RWPE2 (cell line): ENCODE data around the gene CCDC77.

Source experiments
- ATAC-seq: fragments of 200-7000 bp; cut with Tn5 transposase; 3 replicates; pipeline ENCODE4 v1.9.1; 2021; ENCODE audit warnings: low read depth
- DNase-seq: peaks from one replicate; pipeline ENCODE4 v3.0.0-alpha.2; 2020; ENCODE audit warnings: low spot score
- H3K27ac ChIP-seq: fragments of 450-650 bp; 2 replicates; pipeline ENCODE4 v1.5.1; 2017; ENCODE audit warnings: mild to moderate bottlenecking; ENCODE audit not compliant: poor library complexity, severe bottlenecking
- H3K27me3 ChIP-seq: fragments of 250-450 bp; sonication (Bioruptor Pico); 2 replicates; pipeline ENCODE4 v1.5.1; 2021; ENCODE audit warnings: mild to moderate bottlenecking, moderate library complexity; ENCODE audit not compliant: insufficient read depth, poor library complexity, severe bottlenecking
- H3K36me3 ChIP-seq: fragments of 250-450 bp; sonication (Bioruptor Pico); 2 replicates; pipeline ENCODE4 v1.5.1; 2020; ENCODE audit warnings: low read depth, mild to moderate bottlenecking, moderate library complexity
- H3K4me1 ChIP-seq: fragments of 250-450 bp; sonication (Bioruptor Pico); 2 replicates; pipeline ENCODE4 v1.5.1; 2021; ENCODE audit warnings: mild to moderate bottlenecking, moderate library complexity; ENCODE audit not compliant: insufficient read depth, poor library complexity, severe bottlenecking
- H3K4me3 ChIP-seq: fragments of 250-450 bp; sonication (Bioruptor Pico); 2 replicates; pipeline ENCODE4 v1.5.1; 2021; ENCODE audit warnings: mild to moderate bottlenecking, moderate library complexity; ENCODE audit not compliant: severe bottlenecking
- H3K9me3 ChIP-seq: fragments of 250-450 bp; sonication (Bioruptor Pico); 2 replicates; pipeline ENCODE4 v1.5.1; 2021; ENCODE audit warnings: mild to moderate bottlenecking, moderate library complexity; ENCODE audit not compliant: severe bottlenecking
- CTCF ChIP-seq: fragments of 450-650 bp; IDR thresholded peaks from one replicate; pipeline ENCODE4 v1.5.1; 2017; ENCODE audit warnings: mild to moderate bottlenecking, moderate library complexity; ENCODE audit not compliant: poor library complexity, severe bottlenecking

Gene CCDC77

GRCh38 chr12:473198-473597 lies 71.8 kb downstream of the CCDC77 start:
- no peak for TF ChIP-seq CTCF
- ATAC-seq: no peak
- Histone ChIP-seq H3K36me3 (no peaks in the 10 kb centered on the region), H3K4me3 (no peak overlapping the region), H3K27me3 (no peaks in the 10 kb centered on the region), H3K9me3 (no peaks in the 10 kb centered on the region), H3K27ac (no peak overlapping the region), H3K4me1 (no peaks in the 10 kb centered on the region)
- no peak for DNase-seq

DNA sequence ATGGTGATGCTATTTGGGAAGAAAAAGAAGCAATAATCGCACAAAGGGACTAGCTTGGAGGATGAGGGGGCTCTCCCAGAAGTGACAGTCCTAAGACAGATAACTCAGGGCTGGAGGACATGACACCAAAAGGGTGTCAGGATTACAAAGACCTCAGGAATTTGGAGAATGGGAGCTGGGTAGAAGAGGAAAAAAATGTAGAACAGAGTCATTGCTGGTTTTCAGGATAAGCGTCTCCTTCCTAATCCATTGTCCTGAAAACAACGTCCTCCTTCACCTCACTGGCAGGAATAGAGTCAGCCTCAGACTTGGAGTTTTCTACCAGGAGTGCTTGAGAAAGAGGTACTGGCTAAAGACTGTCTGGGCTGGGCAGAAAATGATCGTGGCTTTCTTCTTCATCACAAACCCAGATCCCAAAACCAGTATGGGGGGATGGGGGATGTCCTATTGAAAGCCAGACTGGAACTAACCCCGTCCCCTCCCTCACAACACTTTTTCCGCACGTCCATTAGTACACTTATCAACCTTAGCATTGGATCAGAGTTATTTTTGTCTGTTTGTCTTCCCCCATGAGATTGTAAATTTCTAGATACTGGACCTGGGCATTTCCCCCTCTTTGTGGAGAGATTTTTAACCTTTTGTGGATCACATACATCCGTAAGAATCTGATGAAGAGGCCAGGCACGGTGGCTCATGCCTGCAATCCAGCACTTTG lies 72.6 kb downstream of the CCDC77 start:
- no peaks in the 10 kb centered on the region for H3K4me1 ChIP-seq
- ATAC-seq: no peak
- no peak for TF ChIP-seq CTCF
- no peak overlapping the region for H3K27ac ChIP-seq
- no peaks in the 10 kb centered on the region for H3K9me3 ChIP-seq
- no peaks in the 10 kb centered on the region for H3K36me3 ChIP-seq
- no peaks in the 10 kb centered on the region for H3K27me3 ChIP-seq
- H3K4me3 ChIP-seq: no peak overlapping the region
- no peak for DNase-seq

- Histone ChIP-seq H3K27me3 (no peaks in the 10 kb centered on the region), H3K36me3 (no peaks in the 10 kb centered on the region), H3K4me1 (no peaks in the 10 kb centered on the region), H3K4me3 (no peak overlapping the region), H3K27ac (no peak overlapping the region), H3K9me3 (no peaks in the 10 kb centered on the region)
- no peak for TF ChIP-seq CTCF
- ATAC-seq (no peak), DNase-seq (no peak)
Observed at GRCh38 chr12:475286-475685, 73.8 kb downstream of the CCDC77 start.

- no peaks in the 10 kb centered on the region for H3K4me1 ChIP-seq
- DNase-seq: no peak
- H3K27ac ChIP-seq: no peak overlapping the region
- no peaks in the 10 kb centered on the region for H3K27me3 ChIP-seq
- no peak overlapping the region for H3K4me3 ChIP-seq
- no peaks in the 10 kb centered on the region for H3K36me3 ChIP-seq
- no peak for ATAC-seq
- no peak for TF ChIP-seq CTCF
- no peaks in the 10 kb centered on the region for H3K9me3 ChIP-seq
Observed at GRCh38 chr12:479161-479560, 77.7 kb downstream of the CCDC77 start.
